HepG2 (cell line): ENCODE measurements around the gene SFTA2. TPM values are rescaled to one million over a fixed set of nuclear protein-coding genes. Genes with fewer than 3 reads are reported as not detected.

Experiments used
- CSRNP1 ChIP-seq: sonication (generic); formaldehyde crosslinking; IDR thresholded peaks from 2 replicates; pipeline ENCODE4 v1.8.1; 2023; ENCODE audit warnings: mild to moderate bottlenecking, missing genetic modification reagents
- FUBP1 ChIP-seq: sonication (generic); formaldehyde crosslinking; IDR thresholded peaks from 2 replicates; pipeline ENCODE4 v1.5.1; 2020; ENCODE audit warnings: missing genetic modification reagents, mild to moderate bottlenecking, borderline replicate concordance
- GABPA ChIP-seq, 2 experiments: IDR thresholded peaks; 2 replicates each; pipeline ENCODE4 v1.6.1; 2011 to 2016; ENCODE audit warnings: low read depth in 2 of 2, low read length in 1 of 2, missing biosample characterization in 1 of 2, missing genetic modification characterization in 1 of 2
- HMG20A ChIP-seq: IDR thresholded peaks from 2 replicates; pipeline ENCODE4 v1.6.1; 2016; ENCODE audit warnings: borderline replicate concordance
- HMGXB4 ChIP-seq, 2 experiments: sonication (generic) in 1 of 2; formaldehyde crosslinking in 1 of 2; IDR thresholded peaks; 2 replicates each; pipeline versions ENCODE4 v1.4.0 to v1.6.1; 2018 to 2020; ENCODE audit warnings: missing genetic modification reagents in 2 of 2, borderline replicate concordance in 1 of 2, low read depth in 1 of 2, mild to moderate bottlenecking in 1 of 2, missing biosample characterization in 1 of 2
- PATZ1 ChIP-seq: sonication (generic); formaldehyde crosslinking; IDR thresholded peaks from 2 replicates; pipeline ENCODE4 v1.4.0; 2020; ENCODE audit warnings: missing genetic modification reagents
- TAF15 ChIP-seq: fragments of 200-400 bp; formaldehyde crosslinking; IDR thresholded peaks from one replicate; pipeline ENCODE4 v1.6.1; 2018; ENCODE audit warnings: mild to moderate bottlenecking, low read depth, low read length; ENCODE audit not compliant: poor library complexity, severe bottlenecking
- THAP11 ChIP-seq: IDR thresholded peaks from 2 replicates; pipeline ENCODE4 v1.6.1; 2016; ENCODE audit warnings: missing biosample characterization, missing genetic modification reagents
- TP53 ChIP-seq: sonication (generic); formaldehyde crosslinking; conservative IDR thresholded peaks from 2 replicates; pipeline ENCODE4 v1.4.0; 2020; ENCODE audit warnings: missing genetic modification reagents
- ZBED4 ChIP-seq: sonication (generic); formaldehyde crosslinking; IDR thresholded peaks from 2 replicates; pipeline ENCODE4 v1.4.0; 2020; ENCODE audit warnings: missing genetic modification reagents, borderline replicate concordance
- ZBTB7A ChIP-seq: sonication (generic); formaldehyde crosslinking; IDR thresholded peaks from 2 replicates; pipeline ENCODE4 v1.8.0; 2022; ENCODE audit warnings: mild to moderate bottlenecking, missing genetic modification reagents
- ZBTB8A ChIP-seq: sonication (generic); formaldehyde crosslinking; IDR thresholded peaks from 2 replicates; pipeline ENCODE4 v1.4.0; 2020; ENCODE audit warnings: mild to moderate bottlenecking, low read depth, missing genetic modification reagents, borderline replicate concordance
- ZC3H13 ChIP-seq: sonication (generic); formaldehyde crosslinking; IDR thresholded peaks from 2 replicates; pipeline ENCODE4 v1.8.1; 2023; ENCODE audit warnings: mild to moderate bottlenecking, missing genetic modification reagents, moderate library complexity
- ZNF569 ChIP-seq: sonication (generic); formaldehyde crosslinking; IDR thresholded peaks from 2 replicates; pipeline ENCODE4 v1.5.0; 2020; ENCODE audit warnings: mild to moderate bottlenecking, missing genetic modification reagents, moderate library complexity, borderline replicate concordance
- ZSCAN31 ChIP-seq: sonication (generic); formaldehyde crosslinking; IDR thresholded peaks from 2 replicates; pipeline ENCODE4 v1.5.0; 2020; ENCODE audit warnings: low read depth, mild to moderate bottlenecking, missing genetic modification reagents
- polyA plus RNA-seq, 8 experiments: library from polyadenylated mRNA; depleted of rRNA in 3 of 8; stranded (reverse) in 7 of 8; unstranded in 1 of 8; fragments of >200 nt; fragmentation: Illumina TruSeq in 4 of 8; extraction: Trizol in 4 of 8; gene quantifications; 2 replicates each; pipeline versions ENCODE4 v1.2.1 to v1.2.3, GENCODE V29; 2011 to 2016; ENCODE audit warnings: low read depth in 4 of 8, missing spikeins in 1 of 8, mixed read lengths in 1 of 8; ENCODE audit not compliant: insufficient read depth in 1 of 8
- total RNA-seq, 5 experiments: library from RNA; depleted of rRNA; stranded (reverse); fragments of >200 nt; fragmentation: Illumina TruSeq; extraction: Trizol; gene quantifications; 2 replicates each; pipeline ENCODE4 v1.2.3, GENCODE V29; 2016; ENCODE audit warnings: low read depth in 1 of 5

The SFTA2 gene
- total and polyA plus RNA-seq, 2 of the 13 experiments (the other 11 are each of a cell fraction or from before 2014, with no cell fraction given) = not detected

- TF ChIP-seq HMGXB4 (CRISPR knock-in tag; IDR thresholded peaks at IDR 0.05; ENCODE audit: borderline replicate concordance in 1 of 2, low read depth in 1 of 2) = peak; percentile 99
- peak; percentile 73 for TF ChIP-seq PATZ1
- peak; percentile 98 for TF ChIP-seq ZC3H13 (CRISPR knock-in tag)
- TF ChIP-seq ZBTB8A (CRISPR knock-in tag) = peak; percentile 84; the same call in 1 of the 2 replicates
- no peak for TF ChIP-seq GABPA (IDR thresholded peaks at IDR 0.05; ENCODE audit: low read depth, low read length)
- TF ChIP-seq GABPA (CRISPR knock-in tag; IDR thresholded peaks at IDR 0.05; ENCODE audit: low read depth) = 0 out of 2 replicates have a peak, but pooled peaks have one; percentile 9
- TF ChIP-seq THAP11 (CRISPR knock-in tag) = peak; percentile 91
- TF ChIP-seq ZBTB7A (CRISPR knock-in tag) = peak; percentile 82
- peak; percentile 99 for TF ChIP-seq ZSCAN31
- no peak for TF ChIP-seq ZNF569 (CRISPR knock-in tag)
- peak; percentile 98; the same call in 1 of the 2 replicates for TF ChIP-seq CSRNP1 (CRISPR knock-in tag)
- TF ChIP-seq ZBED4 (CRISPR knock-in tag) = peak; percentile 90
- no peak for TF ChIP-seq HMG20A (CRISPR knock-in tag)
- TF ChIP-seq TAF15 = peak; percentile 32
- TF ChIP-seq TP53 = peak; percentile 85
- no peak for TF ChIP-seq FUBP1 (CRISPR knock-in tag)
Measured at GRCh38 chr6:30914076-30914853, 17.7 kb downstream of the SFTA2 start, which contains the start of gene VARS2 (continued).
